ENCODE measurements around the gene VPS37B. TPM values are rescaled to one million over a fixed set of nuclear protein-coding genes. Genes with fewer than 3 reads are reported as not detected.

The VPS37B gene
- total RNA-seq, 2 donors from 2014 or later: 22.7 to 24.1 TPM

GRCh38 chr12:122872815-122873361 lies 23.0 kb downstream of the VPS37B start:
- TF ChIP-seq, protein P1, sequence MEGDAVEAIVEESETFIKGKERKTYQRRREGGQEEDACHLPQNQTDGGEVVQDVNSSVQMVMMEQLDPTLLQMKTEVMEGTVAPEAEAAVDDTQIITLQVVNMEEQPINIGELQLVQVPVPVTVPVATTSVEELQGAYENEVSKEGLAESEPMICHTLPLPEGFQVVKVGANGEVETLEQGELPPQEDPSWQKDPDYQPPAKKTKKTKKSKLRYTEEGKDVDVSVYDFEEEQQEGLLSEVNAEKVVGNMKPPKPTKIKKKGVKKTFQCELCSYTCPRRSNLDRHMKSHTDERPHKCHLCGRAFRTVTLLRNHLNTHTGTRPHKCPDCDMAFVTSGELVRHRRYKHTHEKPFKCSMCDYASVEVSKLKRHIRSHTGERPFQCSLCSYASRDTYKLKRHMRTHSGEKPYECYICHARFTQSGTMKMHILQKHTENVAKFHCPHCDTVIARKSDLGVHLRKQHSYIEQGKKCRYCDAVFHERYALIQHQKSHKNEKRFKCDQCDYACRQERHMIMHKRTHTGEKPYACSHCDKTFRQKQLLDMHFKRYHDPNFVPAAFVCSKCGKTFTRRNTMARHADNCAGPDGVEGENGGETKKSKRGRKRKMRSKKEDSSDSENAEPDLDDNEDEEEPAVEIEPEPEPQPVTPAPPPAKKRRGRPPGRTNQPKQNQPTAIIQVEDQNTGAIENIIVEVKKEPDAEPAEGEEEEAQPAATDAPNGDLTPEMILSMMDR (conservative IDR thresholded peaks at IDR 0.05): no peak
- Histone ChIP-seq H3K4me3 (ENCODE audit: low read length) (no peak overlapping the region), H3K9ac (ENCODE audit: extremely low read depth, low read length, poor library complexity, severe bottlenecking) (no peak overlapping the region), H3K27me3 (ENCODE audit: control insufficient read depth, insufficient read depth, low read length, poor library complexity, severe bottlenecking) (peaks cover 81% of the 10 kb centered on the region), H3K27ac (ENCODE audit: low read depth, low read length) (peak overlapping the region; percentile 97), H3K4me1 (ENCODE audit: control insufficient read depth, insufficient read depth, low read length) (peaks cover 11% of the 10 kb centered on the region), H3K9me3 (ENCODE audit: control insufficient read depth, low read length) (no peaks in the 10 kb centered on the region), H3K36me3 (ENCODE audit: control insufficient read depth, insufficient read depth, low read length) (peaks cover 30% of the 10 kb centered on the region)
- no peak overlapping the region for H3K27ac Mint-ChIP-seq
- H3K4me1 Mint-ChIP-seq: peaks cover 31% of the 10 kb centered on the region
- 53 to 68% methylated on average over 8 to 12 of the region's 12 CpGs for WGBS, 2 experiments (ENCODE audit: insufficient coverage in 1 of 2, insufficient read length in 1 of 2)
- H3K27me3 Mint-ChIP-seq (ENCODE audit: insufficient read depth): peaks cover 96% of the 10 kb centered on the region
- peaks cover 37% of the 10 kb centered on the region for H3K36me3 Mint-ChIP-seq (ENCODE audit: low read depth)
- DNase-seq: peak; percentile 54
- H3K9me3 Mint-ChIP-seq: no peaks in the 10 kb centered on the region
- no peak overlapping the region for H3K4me3 Mint-ChIP-seq

DNA sequence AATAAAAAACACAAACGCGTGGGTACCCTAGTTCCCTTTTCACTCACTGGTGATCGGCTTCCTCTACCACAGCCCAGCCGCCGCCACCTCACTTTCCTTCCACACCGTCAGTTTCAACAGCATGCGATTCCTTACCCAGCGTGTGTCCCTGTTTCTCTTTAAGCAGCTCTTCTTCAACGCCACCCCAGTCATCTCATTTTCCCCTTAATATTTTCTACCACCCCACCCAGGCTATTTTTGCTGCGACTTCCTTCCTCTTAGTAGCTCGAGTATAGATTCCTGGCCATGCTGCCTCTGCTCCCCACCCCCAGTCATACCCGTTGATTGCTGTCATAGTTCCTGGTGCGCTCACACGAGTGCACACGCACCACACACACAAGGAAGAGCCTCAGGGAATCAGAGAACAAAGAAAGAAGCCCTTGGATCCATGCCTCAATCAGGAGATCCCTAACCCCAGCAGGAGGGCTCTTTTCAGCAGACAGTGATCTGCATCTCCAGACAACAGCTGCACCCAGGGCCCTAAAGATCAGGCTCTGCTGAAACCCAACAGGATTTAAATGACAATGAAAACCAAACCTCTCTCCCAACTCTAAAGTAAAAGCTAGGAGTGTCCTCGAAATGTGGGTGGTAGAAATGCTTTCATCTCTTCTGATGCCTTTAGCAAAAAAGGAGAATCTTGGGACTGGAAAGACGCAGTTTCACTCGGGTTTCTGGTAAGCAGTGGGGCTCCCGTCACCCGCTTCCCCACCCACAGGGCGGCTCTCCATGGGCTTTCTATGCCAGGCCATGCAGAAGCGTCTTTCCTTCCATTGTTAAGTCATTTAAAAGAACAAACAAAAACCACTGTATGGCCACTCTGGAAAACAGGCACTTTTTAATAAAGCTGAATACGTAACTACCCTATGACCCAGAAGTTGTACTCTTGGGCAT lies 23.8 kb downstream of the VPS37B start:
- Histone ChIP-seq H3K4me1 (ENCODE audit: control insufficient read depth, insufficient read depth, low read length) (peaks cover 11% of the 10 kb centered on the region), H3K4me3 (ENCODE audit: low read length) (peak overlapping the region; percentile 58), H3K36me3 (ENCODE audit: control insufficient read depth, insufficient read depth, low read length) (peaks cover 33% of the 10 kb centered on the region), H3K9ac (ENCODE audit: extremely low read depth, low read length, poor library complexity, severe bottlenecking) (peak overlapping the region; percentile 19), H3K27ac (ENCODE audit: low read depth, low read length) (peak overlapping the region; percentile 97), H3K9me3 (ENCODE audit: control insufficient read depth, low read length) (no peaks in the 10 kb centered on the region), H3K27me3 (ENCODE audit: control insufficient read depth, insufficient read depth, low read length, poor library complexity, severe bottlenecking) (peaks cover 73% of the 10 kb centered on the region)
- H3K36me3 Mint-ChIP-seq (ENCODE audit: low read depth): peaks cover 36% of the 10 kb centered on the region
- peaks cover 91% of the 10 kb centered on the region for H3K27me3 Mint-ChIP-seq (ENCODE audit: insufficient read depth)
- peak; percentile 99 for DNase-seq
- peak overlapping the region; percentile 82 for H3K27ac Mint-ChIP-seq
- WGBS, 2 experiments (ENCODE audit: insufficient coverage in 1 of 2, insufficient read length in 1 of 2): 17 to 22% methylated on average over 21 to 23 of the region's 23 CpGs
- H3K4me3 Mint-ChIP-seq: peak overlapping the region; percentile 33
- peaks cover 31% of the 10 kb centered on the region for H3K4me1 Mint-ChIP-seq
- TF ChIP-seq, protein P1 (conservative IDR thresholded peaks at IDR 0.05): no peak
- H3K9me3 Mint-ChIP-seq: no peaks in the 10 kb centered on the region

DNA sequence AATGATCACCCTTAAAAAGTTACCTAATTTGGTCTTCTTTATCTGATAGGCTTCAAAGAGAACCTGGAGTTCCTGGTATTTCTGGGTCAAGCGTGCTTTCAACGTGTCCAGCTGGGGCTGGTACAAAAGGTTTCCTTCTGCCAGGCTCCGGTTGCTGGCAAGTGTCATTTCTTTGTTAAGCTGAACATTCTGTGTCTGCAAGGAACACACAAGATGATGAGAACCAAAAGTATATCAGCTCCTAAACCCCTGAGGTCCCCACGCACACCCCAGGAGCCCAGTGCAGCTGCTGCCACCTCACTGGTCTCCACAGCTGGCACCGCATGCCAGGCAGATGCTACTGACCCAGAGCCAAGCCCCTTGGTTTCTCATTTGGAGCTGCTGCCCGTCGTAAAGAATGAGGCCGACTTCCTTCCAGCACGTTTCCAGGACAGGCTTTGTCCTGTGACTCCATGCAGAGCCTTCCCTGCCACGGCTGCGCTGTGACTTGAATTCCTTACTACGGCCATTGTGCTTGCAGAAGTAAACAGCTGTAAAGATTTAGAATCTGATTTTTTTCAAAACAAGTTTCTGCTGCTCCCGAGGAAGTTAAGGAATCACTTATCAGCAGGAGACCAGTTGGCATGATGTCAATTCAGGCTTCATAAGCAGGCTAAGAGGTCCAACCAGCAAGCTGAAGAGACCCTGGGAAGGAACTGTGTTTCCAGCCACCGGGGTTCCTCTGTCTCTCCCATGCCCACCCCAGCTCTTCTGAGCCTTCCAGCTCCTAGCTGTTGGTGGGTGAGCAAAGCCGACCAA lies 24.9 kb downstream of the VPS37B start:
- TF ChIP-seq, protein P1 (conservative IDR thresholded peaks at IDR 0.05): no peak
- Mint-ChIP-seq H3K4me1 (peaks cover 31% of the 10 kb centered on the region), H3K27ac (no peak overlapping the region), H3K4me3 (peak overlapping the region; percentile 33), H3K27me3 (ENCODE audit: insufficient read depth) (peaks cover 80% of the 10 kb centered on the region), H3K36me3 (ENCODE audit: low read depth) (peaks cover 36% of the 10 kb centered on the region), H3K9me3 (no peaks in the 10 kb centered on the region)
- Histone ChIP-seq H3K4me1 (ENCODE audit: control insufficient read depth, insufficient read depth, low read length) (peaks cover 11% of the 10 kb centered on the region), H3K9me3 (ENCODE audit: control insufficient read depth, low read length) (no peaks in the 10 kb centered on the region), H3K4me3 (ENCODE audit: low read length) (peak overlapping the region; percentile 58), H3K27me3 (ENCODE audit: control insufficient read depth, insufficient read depth, low read length, poor library complexity, severe bottlenecking) (peaks cover 66% of the 10 kb centered on the region), H3K36me3 (ENCODE audit: control insufficient read depth, insufficient read depth, low read length) (peaks cover 40% of the 10 kb centered on the region), H3K27ac (ENCODE audit: low read depth, low read length) (peak overlapping the region; percentile 97), H3K9ac (ENCODE audit: extremely low read depth, low read length, poor library complexity, severe bottlenecking) (peak overlapping the region; percentile 19)
- DNase-seq: peak; percentile 53
- WGBS, 2 experiments (ENCODE audit: insufficient coverage in 1 of 2, insufficient read length in 1 of 2): 40 to 74% methylated on average over 13 to 15 of the region's 15 CpGs
